GM23248 (cell line): ENCODE results near the gene CAMK2B. TPM values are rescaled to one million over a fixed set of nuclear protein-coding genes. Genes with fewer than 3 reads are reported as not detected.

Experiments
- DNase-seq: peaks from one replicate; pipeline ENCODE4 v3.0.0-alpha.2; 2015
- H2AFZ ChIP-seq: fragments of 200-600 bp; sonication (generic); 2 replicates; pipeline ENCODE4 v1.6.1; 2016; ENCODE audit warnings: antibody characterized with exemption
- H3F3A ChIP-seq: fragments of 200-600 bp; sonication (generic); 2 replicates; pipeline ENCODE4 v1.6.1; 2016; ENCODE audit warnings: mild to moderate bottlenecking, antibody characterized with exemption, mixed run types; ENCODE audit not compliant: insufficient read depth
- H3K27ac ChIP-seq: fragments of 200-600 bp; sonication (generic); 2 replicates; pipeline ENCODE4 v1.5.1; 2016; ENCODE audit warnings: mild to moderate bottlenecking
- H3K27me3 ChIP-seq: fragments of 200-600 bp; sonication (generic); replicated peaks from 2 replicates; pipeline ENCODE4 v1.6.1; 2016; ENCODE audit warnings: mild to moderate bottlenecking; ENCODE audit not compliant: insufficient read depth
- H3K36me3 ChIP-seq: fragments of 200-600 bp; sonication (generic); 2 replicates; pipeline ENCODE4 v1.6.1; 2016; ENCODE audit warnings: low read depth, mild to moderate bottlenecking
- H3K4me1 ChIP-seq: fragments of 200-600 bp; sonication (generic); 2 replicates; pipeline ENCODE4 v1.6.1; 2016; ENCODE audit warnings: mild to moderate bottlenecking; ENCODE audit not compliant: insufficient read depth
- H3K4me2 ChIP-seq: fragments of 200-600 bp; sonication (generic); one replicate; pipeline ENCODE4 v1.6.1; 2016; ENCODE audit warnings: mild to moderate bottlenecking; ENCODE audit not compliant: unreplicated experiment
- H3K4me3 ChIP-seq: fragments of 200-600 bp; sonication (generic); 2 replicates; pipeline ENCODE4 v1.5.1; 2016; ENCODE audit warnings: mild to moderate bottlenecking
- H3K79me2 ChIP-seq: fragments of 200-600 bp; sonication (generic); 2 replicates; pipeline ENCODE4 v1.6.1; 2016; ENCODE audit warnings: mild to moderate bottlenecking; ENCODE audit not compliant: insufficient read depth
- H3K9ac ChIP-seq: fragments of 200-600 bp; sonication (generic); 2 replicates; pipeline ENCODE4 v1.6.1; 2016; ENCODE audit warnings: mild to moderate bottlenecking
- H3K9me2 ChIP-seq: fragments of 200-600 bp; sonication (generic); 2 replicates; pipeline ENCODE4 v1.6.1; 2016; ENCODE audit warnings: mixed run types, mild to moderate bottlenecking, moderate library complexity; ENCODE audit not compliant: insufficient read depth
- H3K9me3 ChIP-seq: fragments of 200-600 bp; sonication (generic); one replicate; pipeline ENCODE4 v1.6.1; 2017; ENCODE audit warnings: low read depth
- H4K20me1 ChIP-seq: fragments of 200-600 bp; sonication (generic); 2 replicates; pipeline ENCODE4 v1.6.0; 2016; ENCODE audit not compliant: insufficient read depth
- EZH2 ChIP-seq: fragments of 200-600 bp; sonication (generic); IDR thresholded peaks from 2 replicates; pipeline ENCODE4 v1.6.1; 2018; ENCODE audit warnings: antibody characterized with exemption, mild to moderate bottlenecking; ENCODE audit not compliant: insufficient read depth, poor library complexity, severe bottlenecking
- EZH2phosphoT487 ChIP-seq: fragments of 200-600 bp; sonication (generic); IDR thresholded peaks from 2 replicates; pipeline ENCODE4 v1.6.1; 2018; ENCODE audit warnings: antibody characterized with exemption, moderate library complexity, mild to moderate bottlenecking, low read depth; ENCODE audit not compliant: insufficient read depth
- WGBS, 2 experiments: methylation state at CpG; one replicate each; pipeline ENCODE4 v1.1.6; 2015 to 2017; ENCODE audit warnings: low lambda C conversion rate in 2 of 2, low coverage in 1 of 2; ENCODE audit errors: missing lambda C conversion rate in 2 of 2; 5-methylcytosine and 5-hydroxymethylcytosine counted together
- in situ Hi-C: fragments of 300-500 bp; cut with MboI; formaldehyde crosslinking; loops from 2 replicates; pipeline ENCODE4 v1.15.0; 2020
- polyA plus RNA-seq: library from polyadenylated mRNA; unstranded; fragments of >200 nt; fragmentation: Nextera tagmentation; extraction: Ambion mirVana; gene quantifications from 2 replicates; pipeline ENCODE4 v1.2.1, GENCODE V29; 2016
- total RNA-seq: library from RNA; depleted of rRNA; stranded (reverse); fragments of >200 nt; shearing (Covaris generic); gene quantifications from 2 replicates; pipeline ENCODE4 v1.2.3, GENCODE V29; 2014

CAMK2B gene
- total and polyA plus RNA-seq, 2 experiments from 2014 or later, result 0.78 to 2.5 TPM

GRCh38 chr7:44194069-44194468, 131.3 kb downstream of the CAMK2B start:
- Histone ChIP-seq H4K20me1 (no peaks in the 10 kb centered on the region), H3K36me3 (no peaks in the 10 kb centered on the region), H3K4me2 (no peak overlapping the region), H3K9me2 (no peaks in the 10 kb centered on the region), H3K9me3 (no peaks in the 10 kb centered on the region), H2AFZ (no peak overlapping the region), H3F3A (no peaks in the 10 kb centered on the region), H3K79me2 (no peaks in the 10 kb centered on the region), H3K27ac (no peak overlapping the region), H3K4me3 (no peak overlapping the region), H3K9ac (no peak overlapping the region), H3K4me1 (no peaks in the 10 kb centered on the region), H3K27me3 (no peaks in the 10 kb centered on the region)
- TF ChIP-seq EZH2 (no peak), EZH2phosphoT487 (no peak)
- in situ Hi-C loops, result loop anchor here (10.0 kb wide), 1 partner anchor 119 kb away; no protein-coding TSS in a partner anchor
- 28 to 31% methylated on average over 2 of the region's 2 CpGs for whole genome bisulfite sequencing, 2 experiments
- peak; percentile 67 for DNase-seq

- no peak for TF ChIP-seq EZH2phosphoT487
- no peak for TF ChIP-seq EZH2
- no peaks in the 10 kb centered on the region for H3K27me3 ChIP-seq
- no peaks in the 10 kb centered on the region for H3K79me2 ChIP-seq
- H3K4me3 ChIP-seq, result no peak overlapping the region
- 79 to 80% methylated on average over 7 of the region's 7 CpGs for WGBS, 2 experiments
- H3F3A ChIP-seq, result no peaks in the 10 kb centered on the region
- H4K20me1 ChIP-seq, result no peaks in the 10 kb centered on the region
- no peak overlapping the region for H2AFZ ChIP-seq
- no peak overlapping the region for H3K4me2 ChIP-seq
- H3K36me3 ChIP-seq, result no peaks in the 10 kb centered on the region
- no peak overlapping the region for H3K9ac ChIP-seq
- in situ Hi-C loops, result loop anchor here (10.0 kb wide), 1 partner anchor 118 kb away; no protein-coding TSS in a partner anchor
- H3K27ac ChIP-seq, result no peak overlapping the region
- DNase-seq, result no peak
- no peaks in the 10 kb centered on the region for H3K9me3 ChIP-seq
- H3K4me1 ChIP-seq, result no peaks in the 10 kb centered on the region
- no peaks in the 10 kb centered on the region for H3K9me2 ChIP-seq
Measured at GRCh38 chr7:44193011-44193802, 132.2 kb downstream of the CAMK2B start.

- Histone ChIP-seq H3K27ac (no peak overlapping the region), H3K9me3 (no peaks in the 10 kb centered on the region), H3K9ac (no peak overlapping the region), H3K79me2 (no peaks in the 10 kb centered on the region), H3K4me2 (no peak overlapping the region), H3F3A (no peaks in the 10 kb centered on the region), H2AFZ (no peak overlapping the region), H3K36me3 (no peaks in the 10 kb centered on the region), H3K4me1 (no peaks in the 10 kb centered on the region), H4K20me1 (no peaks in the 10 kb centered on the region), H3K4me3 (no peak overlapping the region), H3K9me2 (no peaks in the 10 kb centered on the region), H3K27me3 (no peaks in the 10 kb centered on the region)
- DNase-seq, result peak; percentile 51
- TF ChIP-seq EZH2 (no peak), EZH2phosphoT487 (no peak)
- 36 to 37% methylated on average over 5 of the region's 5 CpGs for WGBS, 2 experiments
- in situ Hi-C loops, result loop anchor here (10.0 kb wide), 1 partner anchor 116 kb away; no protein-coding TSS in a partner anchor
Measured at GRCh38 chr7:44191171-44191570, 134.2 kb downstream of the CAMK2B start.

GRCh38 chr7:44189993-44190872, 135.2 kb downstream of the CAMK2B start:
- in situ Hi-C loops, result loop anchor here (10.0 kb wide), 1 partner anchor 115 kb away; no protein-coding TSS in a partner anchor
- no peak overlapping the region for H2AFZ ChIP-seq

More at GRCh38 chr7:44189993-44190872, 135.2 kb downstream of the CAMK2B start:
- peaks cover 2% of the 10 kb centered on the region; the same call in 1 of the 2 replicates for H3K4me1 ChIP-seq
- no peak overlapping the region for H3K9ac ChIP-seq
- WGBS, 2 experiments, result 68% methylated on average over 14 of the region's 14 CpGs
- H3F3A ChIP-seq, result 0 out of 2 replicates have a peak, but pooled peaks cover under 1% of the 10 kb centered on the region
- H3K4me2 ChIP-seq, result no peak overlapping the region
- no peaks in the 10 kb centered on the region for H3K36me3 ChIP-seq
- no peaks in the 10 kb centered on the region for H3K27me3 ChIP-seq
- DNase-seq, result no peak
- no peak overlapping the region for H3K4me3 ChIP-seq
- no peaks in the 10 kb centered on the region for H3K9me3 ChIP-seq
- TF ChIP-seq EZH2, result no peak
- no peaks in the 10 kb centered on the region for H4K20me1 ChIP-seq
- no peak overlapping the region for H3K27ac ChIP-seq
- H3K79me2 ChIP-seq, result no peaks in the 10 kb centered on the region
- no peaks in the 10 kb centered on the region for H3K9me2 ChIP-seq
